A673 (cell line): ENCODE measurements around the gene C9orf40.

Experiments used
- CTCF ChIP-seq: fragments of 300-800, 200-600 bp; sonication (generic); conservative IDR thresholded peaks from 2 replicates; pipeline ENCODE4 v1.5.1; 2017; ENCODE audit warnings: low read depth, mild to moderate bottlenecking, antibody characterized with exemption, low read length, moderate library complexity, mixed read lengths
- EZH2 ChIP-seq: fragments of 200-600 bp; sonication (generic); IDR thresholded peaks from 2 replicates; pipeline ENCODE4 v1.6.1; 2017; ENCODE audit warnings: borderline replicate concordance, low read depth, mild to moderate bottlenecking, mixed read lengths, antibody characterized with exemption, low read length; ENCODE audit not compliant: poor library complexity, severe bottlenecking

GRCh38 chr9:74961496-74961895 is 8.8 kb upstream of the C9orf40 start:
- TF ChIP-seq CTCF (no peak), EZH2 (no peak)
